OCI-LY3 (cell line): ENCODE data around the gene FRMD4A.

Experiments
- EZH2phosphoT487 ChIP-seq: fragments of 200-600 bp; shearing (Covaris generic); IDR thresholded peaks from 2 replicates; pipeline ENCODE4 v1.6.1; 2018; ENCODE audit warnings: antibody characterized with exemption, mixed run types, low read depth
- TF ChIP-seq, protein P1 (sequence below): fragments of 200-600, 300-600 bp; sonication (generic); IDR thresholded peaks from 2 replicates; pipeline ENCODE4 v1.5.1; 2014; ENCODE audit warnings: antibody characterized with exemption, low read length, low read depth

DNA sequence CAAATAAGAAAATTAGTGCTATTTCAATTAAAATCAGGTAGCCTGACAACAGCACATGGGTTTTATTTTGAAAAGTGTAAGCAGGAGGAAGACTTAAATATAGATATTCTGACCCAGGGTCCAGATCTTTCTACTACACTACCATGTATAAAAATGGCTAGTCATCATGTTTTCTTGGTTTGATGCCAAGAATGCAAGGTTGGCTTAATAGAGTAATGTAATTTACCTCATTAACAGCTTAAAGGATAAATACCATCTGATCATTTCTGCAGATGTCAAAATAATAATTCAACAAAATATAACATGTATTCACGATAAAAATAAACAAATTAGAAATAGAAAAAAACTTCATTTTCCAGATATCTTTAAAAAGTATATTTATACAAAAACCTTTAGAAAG, 39.4 kb downstream of the FRMD4A start:
- TF ChIP-seq, protein P1, sequence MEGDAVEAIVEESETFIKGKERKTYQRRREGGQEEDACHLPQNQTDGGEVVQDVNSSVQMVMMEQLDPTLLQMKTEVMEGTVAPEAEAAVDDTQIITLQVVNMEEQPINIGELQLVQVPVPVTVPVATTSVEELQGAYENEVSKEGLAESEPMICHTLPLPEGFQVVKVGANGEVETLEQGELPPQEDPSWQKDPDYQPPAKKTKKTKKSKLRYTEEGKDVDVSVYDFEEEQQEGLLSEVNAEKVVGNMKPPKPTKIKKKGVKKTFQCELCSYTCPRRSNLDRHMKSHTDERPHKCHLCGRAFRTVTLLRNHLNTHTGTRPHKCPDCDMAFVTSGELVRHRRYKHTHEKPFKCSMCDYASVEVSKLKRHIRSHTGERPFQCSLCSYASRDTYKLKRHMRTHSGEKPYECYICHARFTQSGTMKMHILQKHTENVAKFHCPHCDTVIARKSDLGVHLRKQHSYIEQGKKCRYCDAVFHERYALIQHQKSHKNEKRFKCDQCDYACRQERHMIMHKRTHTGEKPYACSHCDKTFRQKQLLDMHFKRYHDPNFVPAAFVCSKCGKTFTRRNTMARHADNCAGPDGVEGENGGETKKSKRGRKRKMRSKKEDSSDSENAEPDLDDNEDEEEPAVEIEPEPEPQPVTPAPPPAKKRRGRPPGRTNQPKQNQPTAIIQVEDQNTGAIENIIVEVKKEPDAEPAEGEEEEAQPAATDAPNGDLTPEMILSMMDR, result no peak
- TF ChIP-seq EZH2phosphoT487, result no peak
